Measurements from ENCODE around the gene ZNF333.

GRCh38 chr19:14769201-14769600, 79.4 kb downstream of the ZNF333 start:
- TF ChIP-seq POLR2AphosphoS5 (IDR thresholded peaks at IDR 0.05; ENCODE audit: low read depth, low read length) = no peak
- TF ChIP-seq POLR2A (IDR thresholded peaks at IDR 0.05; ENCODE audit: low read depth, low read length) = no peak
- no peak for TF ChIP-seq TAF1 (IDR thresholded peaks at IDR 0.05; ENCODE audit: borderline replicate concordance, low read depth, low read length)
